Activated CD4-positive, alpha-beta memory T cell treated with anti-CD3 and anti-CD28 coated beads for 36 hours (primary cell): Measurements from ENCODE around the gene C6orf163. TPM values are rescaled to one million over a fixed set of nuclear protein-coding genes. Genes with fewer than 3 reads are reported as not detected.
"Not testable (repeated sequence)": the region's sequence is repeated elsewhere in the genome, so short reads cannot be mapped to it uniquely, and the experiment has no call there.

ENCODE experiments used
- CTCF ChIA-PET: fragments of 350-600 bp; sonication (Branson Sonifier 250); formaldehyde crosslinking; loops from one replicate; lab custom pipeline; 2021; ENCODE audit warnings: antibody characterized with exemption, inconsistent platforms; lab: Charles Lee
- POLR2A ChIA-PET: fragments of 350-600 bp; sonication (Branson Sonifier 250); formaldehyde crosslinking; loops from one replicate; lab custom pipeline; 2021; ENCODE audit warnings: antibody characterized with exemption; lab: Charles Lee
- DNase-seq: peaks from one replicate; pipeline ENCODE4 v3.0.0-alpha.2; 2020
- H3K27ac Mint-ChIP-seq: one replicate; pipeline ENCODE4 v1.8.0; 2021; ENCODE audit warnings: mixed read lengths
- H3K27me3 Mint-ChIP-seq: one replicate; pipeline ENCODE4 v1.8.0; 2021; ENCODE audit warnings: mixed read lengths
- H3K36me3 Mint-ChIP-seq: one replicate; pipeline ENCODE4 v1.8.0; 2021; ENCODE audit warnings: mixed read lengths
- H3K4me1 Mint-ChIP-seq: one replicate; pipeline ENCODE4 v1.8.0; 2021; ENCODE audit warnings: low read depth, mixed read lengths
- H3K4me3 Mint-ChIP-seq: one replicate; pipeline ENCODE4 v1.8.0; 2021; ENCODE audit warnings: mild to moderate bottlenecking, mixed read lengths
- H3K9me3 Mint-ChIP-seq: one replicate; pipeline ENCODE4 v1.8.0; 2021; ENCODE audit warnings: mixed read lengths
- intact Hi-C: fragments of 100-400 bp; cut with micrococcal nuclease; formaldehyde crosslinking; loops from one replicate; pipeline ENCODE4 v1.15.1; 2023
- total RNA-seq, 2 experiments: library from RNA; stranded (reverse); gene quantifications; one replicate each; pipeline ENCODE4 v1.2.3, GENCODE V29; 2021

The C6orf163 gene
- total RNA-seq, result 1 to 10 TPM in 1 of 2 experiments, under 1 TPM in 1; 0.95 to 1.1 TPM

GRCh38 chr6:87344731-87345130 is at the start of gene C6orf163:
C6orf163 (plus strand) TSS chr6:87344813; CDS start chr6:87345100, 287 bp downstream.
- CTCF ChIA-PET, result no interaction called here
- Mint-ChIP-seq H3K4me3 (no peak within 1 kb of the TSS), H3K27me3 (no peaks in the 10 kb centered on the region)

DNA sequence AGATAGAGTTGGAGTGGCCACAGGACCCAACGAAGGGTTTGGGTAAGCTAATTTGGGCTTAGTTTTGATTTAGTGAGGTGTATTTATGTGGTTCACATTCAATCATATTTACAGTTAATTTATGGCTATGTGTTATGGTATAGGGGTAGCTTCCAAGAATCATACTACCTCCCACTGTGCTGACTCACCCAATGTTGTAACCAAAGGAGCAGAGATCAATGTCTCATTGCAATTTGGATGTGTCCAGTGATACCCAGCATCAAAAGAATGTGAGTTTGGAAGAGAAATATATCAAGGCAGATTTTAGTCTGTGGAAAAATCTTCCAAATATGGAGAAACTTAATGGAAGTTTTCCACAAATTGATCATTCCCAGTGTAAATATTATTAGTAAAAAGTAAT is 47.5 kb upstream of the C6orf163 start:
- peaks cover 47% of the 10 kb centered on the region for H3K27me3 Mint-ChIP-seq
- H3K4me1 Mint-ChIP-seq, result no peaks in the 10 kb centered on the region
- no peak overlapping the region for H3K27ac Mint-ChIP-seq
- peaks cover under 1% of the 10 kb centered on the region for H3K9me3 Mint-ChIP-seq
- ChIA-PET POLR2A (no interaction called here), CTCF (no interaction called here)
- no peak for DNase-seq
- intact Hi-C loops, result no loop called here
- no peaks in the 10 kb centered on the region for H3K36me3 Mint-ChIP-seq
- no peak overlapping the region for H3K4me3 Mint-ChIP-seq

More at GRCh38 chr6:87344731-87345130, at the start of gene C6orf163:
- peaks cover 7% of the 10 kb centered on the region for H3K36me3 Mint-ChIP-seq
- no peaks in the 10 kb centered on the region for H3K4me1 Mint-ChIP-seq
- DNase-seq, result no peak
- POLR2A ChIA-PET, result no interaction called here
- no peak within 1 kb of the TSS for H3K27ac Mint-ChIP-seq
- H3K9me3 Mint-ChIP-seq, result no peaks in the 10 kb centered on the region
- intact Hi-C loops, result no loop called here

- H3K4me3 Mint-ChIP-seq, H3K9me3 Mint-ChIP-seq, H3K27ac Mint-ChIP-seq, DNase-seq, H3K4me1 Mint-ChIP-seq, intact Hi-C loops, H3K36me3 Mint-ChIP-seq: not testable (repeated sequence)
- ChIA-PET CTCF (interaction anchor here (1.4 kb wide), 1 partner anchor 21 kb away, joined by 3 read pairs; no protein-coding TSS in a partner anchor), POLR2A (interaction anchor here (0.6 kb wide), 1 partner anchor 428 kb away, joined by 3 read pairs; no protein-coding TSS in a partner anchor)
- peaks cover 42% of the 10 kb centered on the region for H3K27me3 Mint-ChIP-seq
Observed at GRCh38 chr6:87301277-87301676, 43.3 kb upstream of the C6orf163 start.

DNA sequence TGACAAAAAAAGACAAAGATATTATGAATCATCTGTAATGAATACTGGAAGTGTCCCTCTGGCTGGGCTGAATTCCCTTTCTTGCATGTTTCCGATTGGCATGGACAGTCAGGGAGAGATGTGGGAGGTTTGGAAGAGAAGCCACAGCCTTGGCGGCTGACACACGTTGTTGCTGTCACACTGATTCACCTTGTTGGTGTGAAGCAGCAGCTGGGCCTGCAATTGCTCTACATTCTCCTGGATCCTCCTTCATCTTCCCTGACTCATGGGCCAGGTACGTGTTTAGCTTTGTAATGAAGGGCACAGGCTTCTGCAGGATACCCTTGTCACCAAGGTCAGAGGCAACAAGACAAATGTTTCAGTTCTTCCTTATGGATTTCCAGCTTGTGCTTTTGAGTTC is 35.6 kb upstream of the C6orf163 start:
- H3K27me3 Mint-ChIP-seq, result peaks cover 9% of the 10 kb centered on the region
- intact Hi-C loops, result no loop called here
- DNase-seq, result no peak
- ChIA-PET CTCF (no interaction called here), POLR2A (no interaction called here)
- no peak overlapping the region for H3K27ac Mint-ChIP-seq
- H3K4me3 Mint-ChIP-seq, result no peak overlapping the region
- H3K36me3 Mint-ChIP-seq, result no peaks in the 10 kb centered on the region
- H3K4me1 Mint-ChIP-seq, result no peaks in the 10 kb centered on the region
- H3K9me3 Mint-ChIP-seq, result peaks cover 3% of the 10 kb centered on the region

DNA sequence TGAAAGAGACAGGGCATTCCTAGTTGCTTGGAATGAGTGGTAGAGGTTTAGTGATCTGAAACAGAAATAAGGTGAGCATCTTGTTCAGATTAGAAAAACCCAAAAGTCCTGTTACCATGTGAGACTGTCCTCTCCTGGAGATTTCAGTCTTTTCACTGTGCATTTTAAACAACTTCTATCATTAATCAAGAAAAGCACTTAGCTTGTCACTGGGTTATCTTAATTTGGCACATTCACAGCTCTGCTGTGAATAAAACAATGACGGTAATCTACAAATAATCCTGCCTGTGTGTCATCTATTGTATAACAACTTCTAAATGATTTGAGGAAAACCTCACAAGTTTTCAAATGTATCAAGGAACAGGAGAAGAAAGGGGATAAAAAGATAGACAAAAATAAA is 31.8 kb upstream of the C6orf163 start:
- Mint-ChIP-seq H3K36me3 (no peaks in the 10 kb centered on the region), H3K27me3 (peaks cover 11% of the 10 kb centered on the region), H3K4me3 (no peak overlapping the region), H3K9me3 (no peaks in the 10 kb centered on the region), H3K4me1 (no peaks in the 10 kb centered on the region), H3K27ac (no peak overlapping the region)
- intact Hi-C loops, result no loop called here
- ChIA-PET POLR2A (no interaction called here), CTCF (interaction anchor here (0.9 to 1.7 kb wide), 2 partner anchors 9 to 174 kb away, joined by 5 to 7 read pairs; no protein-coding TSS in a partner anchor)
- DNase-seq, result no peak

- Mint-ChIP-seq H3K9me3 (no peaks in the 10 kb centered on the region), H3K36me3 (no peaks in the 10 kb centered on the region), H3K4me1 (no peaks in the 10 kb centered on the region), H3K27me3 (peaks cover 11% of the 10 kb centered on the region), H3K27ac (no peak overlapping the region), H3K4me3 (no peak overlapping the region)
- ChIA-PET CTCF (no interaction called here), POLR2A (no interaction called here)
- DNase-seq, result no peak
- intact Hi-C loops, result no loop called here
Observed at GRCh38 chr6:87315071-87315470, 29.5 kb upstream of the C6orf163 start.

GRCh38 chr6:87319271-87319987 is 25.2 kb upstream of the C6orf163 start:
- no peak for DNase-seq
- no peaks in the 10 kb centered on the region for H3K36me3 Mint-ChIP-seq
- no peak overlapping the region for H3K4me3 Mint-ChIP-seq
- peaks cover 13% of the 10 kb centered on the region for H3K4me1 Mint-ChIP-seq
- ChIA-PET CTCF (interaction anchor here (1.1 kb wide), 1 partner anchor 241 kb away, joined by 4 read pairs; no protein-coding TSS in a partner anchor), POLR2A (no interaction called here)
- intact Hi-C loops, result no loop called here
- peaks cover 5% of the 10 kb centered on the region for H3K27me3 Mint-ChIP-seq
- no peak overlapping the region for H3K27ac Mint-ChIP-seq
- no peaks in the 10 kb centered on the region for H3K9me3 Mint-ChIP-seq

DNA sequence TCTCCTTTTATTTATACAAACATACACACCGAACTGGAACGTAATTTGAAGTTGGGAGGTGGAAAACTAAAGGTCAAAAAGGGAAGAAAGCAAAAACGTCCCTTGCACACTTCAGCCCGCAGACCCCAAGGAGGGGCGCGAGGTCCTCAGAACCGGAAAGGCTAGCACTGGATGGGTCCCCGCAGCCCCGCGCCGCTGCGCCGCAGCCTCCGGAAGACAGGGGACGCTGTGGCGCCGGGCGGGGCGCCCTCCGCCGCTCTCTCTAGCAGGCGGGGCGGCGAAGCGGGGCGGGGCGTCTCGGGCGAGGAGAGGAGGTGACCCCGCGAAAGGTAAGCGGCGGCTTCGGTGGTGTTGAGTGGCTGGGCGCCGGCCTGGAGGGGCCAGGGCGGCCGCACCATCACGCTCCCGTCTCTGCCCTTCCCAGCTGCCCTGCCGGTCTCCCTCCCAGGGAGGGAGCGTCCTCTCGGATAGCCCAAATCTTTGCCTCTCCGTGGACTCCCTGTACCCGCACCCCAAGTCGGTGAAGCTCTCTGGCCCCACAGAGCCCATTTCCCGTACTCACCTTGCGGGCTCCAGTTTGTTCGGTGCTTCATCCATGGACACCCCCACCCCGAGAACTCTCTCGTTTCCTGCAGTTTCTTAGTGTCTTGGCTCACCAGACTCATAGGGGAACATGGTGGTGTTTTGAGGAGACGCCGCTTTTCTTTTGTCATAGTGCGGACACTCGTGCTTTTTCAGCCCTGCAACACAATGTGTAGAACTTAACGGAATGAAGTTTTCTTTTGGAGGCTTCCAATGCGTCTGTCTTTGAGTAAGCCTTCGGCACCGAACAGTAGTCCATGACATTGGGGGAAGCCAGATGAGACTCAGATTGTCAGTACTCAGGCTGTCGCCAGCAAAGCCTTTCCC is 22.1 kb upstream of the C6orf163 start, which contains the start of gene SMIM8:
Gene SMIM8 (plus strand): TSS at position 285 of the 909 bp plus-strand sequence. CDS start 14,444 bp downstream, outside the sequence.
- Mint-ChIP-seq H3K27me3 (no peaks in the 10 kb centered on the region), H3K36me3 (peaks cover 6% of the 10 kb centered on the region), H3K9me3 (peaks cover 6% of the 10 kb centered on the region), H3K4me3 (peak within 1 kb of the TSS; percentile 98), H3K4me1 (peaks cover 15% of the 10 kb centered on the region), H3K27ac (peak within 1 kb of the TSS; percentile 76)
- ChIA-PET CTCF (interaction anchor here (0.7 to 1.6 kb wide), 8 partner anchors 9 to 159 kb away, joined by 3 to 7 read pairs (median 3); no protein-coding TSS in a partner anchor), POLR2A (interaction anchor here (0.6 kb wide), 1 partner anchor 150 kb away, joined by 3 read pairs; the partner anchor contains the start of gene SLC35A1)
- intact Hi-C loops, result loop anchor here (1.0 to 5.0 kb wide), 5 partner anchors 45 to 378 kb away; partner anchors contain the start of genes CFAP206, SLC35A1 and ZNF292
- peak; percentile 90 for DNase-seq

DNA sequence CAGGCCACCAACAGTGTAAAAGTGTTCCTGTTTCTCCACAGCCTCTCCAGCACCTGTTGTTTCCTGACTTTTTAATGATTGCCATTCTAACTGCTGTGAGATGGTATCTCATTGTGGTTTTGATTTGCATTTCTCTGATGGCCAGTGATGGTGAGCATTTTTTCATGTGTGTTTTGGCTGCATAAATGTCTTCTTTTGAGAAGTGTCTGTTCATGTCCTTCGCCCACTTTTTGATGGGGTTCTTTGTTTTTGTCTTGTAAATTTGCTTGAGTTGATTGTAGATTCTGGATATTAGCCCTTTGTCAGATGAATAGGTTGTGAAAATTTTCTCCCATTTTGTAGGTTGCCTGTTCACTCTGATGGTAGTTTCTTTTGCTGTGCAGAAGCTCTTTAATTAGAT is 20.7 kb upstream of the C6orf163 start:
- POLR2A ChIA-PET, CTCF ChIA-PET, H3K27ac Mint-ChIP-seq, H3K36me3 Mint-ChIP-seq, DNase-seq, H3K9me3 Mint-ChIP-seq, H3K27me3 Mint-ChIP-seq: not testable (repeated sequence)
- Mint-ChIP-seq H3K4me3 (peak overlapping the region; percentile 16), H3K4me1 (peaks cover 15% of the 10 kb centered on the region)
- intact Hi-C loops, result loop anchor here (2.0 to 5.0 kb wide), 3 partner anchors 47 to 377 kb away; partner anchors contain the start of gene CFAP206

DNA sequence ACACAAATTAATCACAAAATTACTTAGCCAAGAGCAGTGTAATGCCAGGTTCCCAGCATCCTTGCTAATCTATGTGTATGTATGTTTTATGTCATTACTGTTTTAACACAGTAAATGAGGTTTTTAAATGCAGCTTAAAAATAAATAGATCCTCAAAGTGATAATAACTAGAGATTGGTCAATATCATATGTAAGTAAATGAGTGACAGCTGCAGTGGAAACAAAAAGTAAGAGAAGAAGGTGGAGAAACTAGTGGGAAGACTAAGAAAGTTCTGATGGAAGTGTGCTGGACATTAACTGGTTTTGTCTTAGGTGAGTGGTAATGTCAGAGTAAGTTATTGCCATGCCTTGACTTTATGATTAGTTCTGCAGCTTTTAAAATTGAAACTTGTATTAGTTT is 13.7 kb upstream of the C6orf163 start:
- H3K9me3 Mint-ChIP-seq, result peaks cover 4% of the 10 kb centered on the region
- intact Hi-C loops, result no loop called here
- peaks cover 18% of the 10 kb centered on the region for H3K4me1 Mint-ChIP-seq
- ChIA-PET POLR2A (no interaction called here), CTCF (interaction anchor here (0.6 to 1.3 kb wide), 2 partner anchors 9 to 96 kb away, joined by 3 to 4 read pairs; partner anchors contain the start of gene SMIM8)
- H3K4me3 Mint-ChIP-seq, result no peak overlapping the region
- no peak overlapping the region for H3K27ac Mint-ChIP-seq
- H3K36me3 Mint-ChIP-seq, result peaks cover 14% of the 10 kb centered on the region
- H3K27me3 Mint-ChIP-seq, result no peaks in the 10 kb centered on the region
- no peak for DNase-seq

DNA sequence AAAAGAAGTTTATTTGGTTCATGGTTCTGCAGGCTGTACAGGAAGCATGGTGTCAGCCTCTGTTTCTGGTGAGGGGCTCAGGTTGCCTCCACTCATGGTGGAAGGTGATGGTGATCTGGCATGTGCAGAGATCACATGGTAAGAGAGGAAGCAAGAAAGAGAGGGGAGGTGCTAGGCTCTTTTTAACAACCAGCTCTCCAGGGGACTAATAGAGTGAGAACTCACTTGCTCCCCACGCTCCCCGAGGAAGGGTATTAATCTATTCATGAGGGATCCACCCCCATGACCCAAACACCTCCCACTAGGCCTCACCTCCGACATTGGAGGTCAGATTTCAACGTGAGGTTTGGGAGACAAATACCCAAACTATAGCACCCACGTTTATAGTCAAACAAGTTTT is 11.6 kb upstream of the C6orf163 start:
- Mint-ChIP-seq H3K27me3 (no peaks in the 10 kb centered on the region), H3K4me3 (no peak overlapping the region), H3K36me3 (peaks cover 11% of the 10 kb centered on the region), H3K9me3 (no peaks in the 10 kb centered on the region), H3K27ac (no peak overlapping the region), H3K4me1 (peaks cover 18% of the 10 kb centered on the region)
- no peak for DNase-seq
- ChIA-PET POLR2A (no interaction called here), CTCF (no interaction called here)
- intact Hi-C loops, result no loop called here
